NOMO-1 treated with dmso at 0.1 percent for 144 hours (cell line): ENCODE results near the gene THAP4.

Experiments
- DNase-seq: peaks from one replicate; lab custom pipeline; 2025; ENCODE audit not compliant: unreplicated experiment; lab: John Stamatoyannopoulos, UW

The THAP4 gene

GRCh38 chr2:241637018-241637794 is at the start of gene THAP4, which contains the start of gene ATG4B:
Gene THAP4, minus strand, starts transcription at chr2:241637158. Its CDS starts 141 bp downstream, at chr2:241637017.
Gene ATG4B, plus strand, starts transcription at chr2:241637693. Its CDS starts 22 bp downstream, at chr2:241637715.
- DNase-seq, result peak; percentile 65

GRCh38 chr2:241686324-241686649 is 49.3 kb upstream of the THAP4 start:
- no peak for DNase-seq

GRCh38 chr2:241680827-241681599 is 44.1 kb upstream of the THAP4 start:
- no peak for DNase-seq

GRCh38 chr2:241680044-241680443 is 43.1 kb upstream of the THAP4 start:
- DNase-seq, result no peak

- DNase-seq, result no peak
These were observed 42.0 kb upstream of the THAP4 start for GRCh38 chr2:241678784-241679540.

GRCh38 chr2:241678307-241678706 is 41.3 kb upstream of the THAP4 start:
- DNase-seq, result no peak

- DNase-seq, result no peak
These were observed 40.4 kb upstream of the THAP4 start for GRCh38 chr2:241677392-241677791.

GRCh38 chr2:241676665-241677064 is 39.7 kb upstream of the THAP4 start:
- DNase-seq, result no peak

GRCh38 chr2:241675885-241676284 is 38.9 kb upstream of the THAP4 start:
- DNase-seq, result no peak

- DNase-seq, result no peak
These were observed 37.1 kb upstream of the THAP4 start for GRCh38 chr2:241673797-241674725.

GRCh38 chr2:241673189-241673663 is 36.3 kb upstream of the THAP4 start:
- no peak for DNase-seq

GRCh38 chr2:241672243-241673188 is 35.6 kb upstream of the THAP4 start:
- DNase-seq, result no peak

- no peak for DNase-seq
These were observed 34.7 kb upstream of the THAP4 start for GRCh38 chr2:241671457-241672240.

GRCh38 chr2:241670333-241671110 is 33.6 kb upstream of the THAP4 start:
- DNase-seq, result no peak

GRCh38 chr2:241668839-241669238 is 31.9 kb upstream of the THAP4 start:
- DNase-seq, result no peak

- no peak for DNase-seq
These were observed 31.4 kb upstream of the THAP4 start for GRCh38 chr2:241668354-241668753.

- no peak for DNase-seq
These were observed 29.9 kb upstream of the THAP4 start for GRCh38 chr2:241666627-241667400.
